ENCODE data around the gene TMEM156. TPM values are rescaled to one million over a fixed set of nuclear protein-coding genes. Genes with fewer than 3 reads are reported as not detected.
"Not testable (repeated sequence)": the region's sequence is repeated elsewhere in the genome, so short reads cannot be mapped to it uniquely, and the experiment has no call there.

TMEM156 gene
- total and polyA plus RNA-seq, 4 donors = 0.58 to 0.70 (median 0.64) TPM

- TF ChIP-seq, protein P1, sequence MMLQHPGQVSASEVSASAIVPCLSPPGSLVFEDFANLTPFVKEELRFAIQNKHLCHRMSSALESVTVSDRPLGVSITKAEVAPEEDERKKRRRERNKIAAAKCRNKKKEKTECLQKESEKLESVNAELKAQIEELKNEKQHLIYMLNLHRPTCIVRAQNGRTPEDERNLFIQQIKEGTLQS (IDR thresholded peaks at IDR 0.05) = peak; percentile 91
- TF ChIP-seq HNF4G (IDR thresholded peaks at IDR 0.05) (no peak), TAF1 (conservative IDR thresholded peaks at IDR 0.05) (no peak), FOXA1 (IDR thresholded peaks at IDR 0.05) (no peak), NR2F2 (IDR thresholded peaks at IDR 0.05) (no peak)
Observed at GRCh38 chr4:38967260-38968095, 64.7 kb downstream of the TMEM156 start (continued).

- H3K27me3 ChIP-seq (ENCODE audit: control insufficient read depth in 4 of 4, insufficient read depth in 4 of 4, low read length in 3 of 4) = no peaks in the 10 kb centered on the region
- TF ChIP-seq, protein P1 (IDR thresholded peaks at IDR 0.05) = no peak
- no peak for DNase-seq (ENCODE audit: low spot score)
- H3K36me3 ChIP-seq (ENCODE audit: control insufficient read depth in 4 of 4, insufficient read depth in 3 of 4, low read depth in 1 of 4, low read length in 3 of 4) = no peaks in the 10 kb centered on the region
- peak overlapping the region; percentile 47 to 67 for H3K27ac ChIP-seq (ENCODE audit: low read depth in 1 of 2, low read length in 2 of 2)
- no peak overlapping the region for H3K9ac ChIP-seq (ENCODE audit: low read depth in 1 of 2, low read length in 2 of 2)
- WGBS = 42% methylated on average over 3 of the region's 3 CpGs
- peaks cover 4 to 14% (median 6%) of the 10 kb centered on the region in 4 donors for H3K4me1 ChIP-seq (ENCODE audit: control insufficient read depth in 4 of 4, insufficient read depth in 4 of 4, low read length in 3 of 4)
- no peak overlapping the region for H3K4me3 ChIP-seq (ENCODE audit: low read depth in 1 of 3, low read length in 3 of 3)
- H3K9me3 ChIP-seq (ENCODE audit: control insufficient read depth in 4 of 4, low read length in 3 of 4) = no peaks in the 10 kb centered on the region
Observed at GRCh38 chr4:38965866-38966265, 66.3 kb downstream of the TMEM156 start.

DNA sequence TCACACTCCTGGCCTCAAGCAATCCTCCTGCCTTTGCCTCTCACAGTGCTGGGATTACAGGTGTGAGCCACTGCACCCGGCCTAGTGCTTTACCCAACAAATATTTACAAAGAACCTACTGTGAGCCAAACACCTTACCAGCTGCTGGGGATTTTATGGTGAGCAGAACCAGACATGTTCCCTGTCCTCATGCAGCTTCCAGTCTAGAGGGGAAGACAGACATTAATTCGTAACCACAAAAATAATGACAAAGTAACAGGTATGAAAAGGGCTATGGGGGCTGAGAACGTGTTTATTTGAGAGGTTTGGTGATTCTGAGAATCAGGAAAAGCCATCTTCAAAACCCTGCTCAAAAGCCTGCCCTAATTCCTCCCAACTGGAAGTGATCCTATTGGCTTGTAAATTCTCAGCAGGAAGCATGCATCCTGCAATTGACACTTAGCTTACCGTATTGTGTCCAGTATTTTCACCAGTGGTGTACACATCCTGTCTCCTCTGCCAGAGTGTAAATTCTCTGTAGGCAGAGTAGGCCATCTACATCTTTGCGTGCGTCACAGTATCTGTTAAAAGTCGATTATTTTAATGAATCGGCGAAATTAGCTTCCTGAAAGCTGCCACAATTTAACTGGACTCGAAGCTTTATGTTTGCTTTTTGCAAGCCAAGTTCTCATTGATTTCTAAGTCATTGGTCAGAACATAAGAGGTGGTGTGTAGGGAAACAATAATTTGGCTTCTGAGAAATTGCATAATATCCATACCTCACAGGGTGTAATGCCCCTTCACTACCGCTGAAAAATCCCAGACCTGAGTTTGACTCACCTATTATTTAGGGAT is 67.0 kb downstream of the TMEM156 start:
- no peaks in the 10 kb centered on the region for H3K27me3 ChIP-seq (ENCODE audit: control insufficient read depth in 4 of 4, insufficient read depth in 4 of 4, low read length in 3 of 4)
- WGBS = 43% methylated on average over 11 of the region's 11 CpGs
- no peak for DNase-seq (ENCODE audit: low spot score)
- peak overlapping the region; percentile 47 to 67 for H3K27ac ChIP-seq (ENCODE audit: low read depth in 1 of 2, low read length in 2 of 2)
- peaks cover 4 to 14% (median 6%) of the 10 kb centered on the region in 4 donors for H3K4me1 ChIP-seq (ENCODE audit: control insufficient read depth in 4 of 4, insufficient read depth in 4 of 4, low read length in 3 of 4)
- TF ChIP-seq, protein P1 (IDR thresholded peaks at IDR 0.05) = no peak
- TF ChIP-seq HNF4A (conservative IDR thresholded peaks at IDR 0.05) (peak; percentile 24 to 60), RXRA (IDR thresholded peaks at IDR 0.05) (peak in 1 of 2 donors; percentile 57), SP1 (IDR thresholded peaks at IDR 0.05) (no peak), MAX (IDR thresholded peaks at IDR 0.05) (peak; percentile 60), TAF1 (conservative IDR thresholded peaks at IDR 0.05) (no peak), RAD21 (IDR thresholded peaks at IDR 0.05) (peak; percentile 19 to 44), YY1 (IDR thresholded peaks at IDR 0.05) (peak; percentile 60), NR2F2 (IDR thresholded peaks at IDR 0.05) (no peak), GABPA (IDR thresholded peaks at IDR 0.05 in 1 of 2, conservative IDR thresholded peaks at IDR 0.05 in 1 of 2) (peak in 1 of 2 donors; percentile 71)
- TF ChIP-seq, protein P2, sequence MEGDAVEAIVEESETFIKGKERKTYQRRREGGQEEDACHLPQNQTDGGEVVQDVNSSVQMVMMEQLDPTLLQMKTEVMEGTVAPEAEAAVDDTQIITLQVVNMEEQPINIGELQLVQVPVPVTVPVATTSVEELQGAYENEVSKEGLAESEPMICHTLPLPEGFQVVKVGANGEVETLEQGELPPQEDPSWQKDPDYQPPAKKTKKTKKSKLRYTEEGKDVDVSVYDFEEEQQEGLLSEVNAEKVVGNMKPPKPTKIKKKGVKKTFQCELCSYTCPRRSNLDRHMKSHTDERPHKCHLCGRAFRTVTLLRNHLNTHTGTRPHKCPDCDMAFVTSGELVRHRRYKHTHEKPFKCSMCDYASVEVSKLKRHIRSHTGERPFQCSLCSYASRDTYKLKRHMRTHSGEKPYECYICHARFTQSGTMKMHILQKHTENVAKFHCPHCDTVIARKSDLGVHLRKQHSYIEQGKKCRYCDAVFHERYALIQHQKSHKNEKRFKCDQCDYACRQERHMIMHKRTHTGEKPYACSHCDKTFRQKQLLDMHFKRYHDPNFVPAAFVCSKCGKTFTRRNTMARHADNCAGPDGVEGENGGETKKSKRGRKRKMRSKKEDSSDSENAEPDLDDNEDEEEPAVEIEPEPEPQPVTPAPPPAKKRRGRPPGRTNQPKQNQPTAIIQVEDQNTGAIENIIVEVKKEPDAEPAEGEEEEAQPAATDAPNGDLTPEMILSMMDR (IDR thresholded peaks at IDR 0.05; ENCODE audit: low read depth, low read length, missing input control) = peak; percentile 60
- TF ChIP-seq, protein P3, sequence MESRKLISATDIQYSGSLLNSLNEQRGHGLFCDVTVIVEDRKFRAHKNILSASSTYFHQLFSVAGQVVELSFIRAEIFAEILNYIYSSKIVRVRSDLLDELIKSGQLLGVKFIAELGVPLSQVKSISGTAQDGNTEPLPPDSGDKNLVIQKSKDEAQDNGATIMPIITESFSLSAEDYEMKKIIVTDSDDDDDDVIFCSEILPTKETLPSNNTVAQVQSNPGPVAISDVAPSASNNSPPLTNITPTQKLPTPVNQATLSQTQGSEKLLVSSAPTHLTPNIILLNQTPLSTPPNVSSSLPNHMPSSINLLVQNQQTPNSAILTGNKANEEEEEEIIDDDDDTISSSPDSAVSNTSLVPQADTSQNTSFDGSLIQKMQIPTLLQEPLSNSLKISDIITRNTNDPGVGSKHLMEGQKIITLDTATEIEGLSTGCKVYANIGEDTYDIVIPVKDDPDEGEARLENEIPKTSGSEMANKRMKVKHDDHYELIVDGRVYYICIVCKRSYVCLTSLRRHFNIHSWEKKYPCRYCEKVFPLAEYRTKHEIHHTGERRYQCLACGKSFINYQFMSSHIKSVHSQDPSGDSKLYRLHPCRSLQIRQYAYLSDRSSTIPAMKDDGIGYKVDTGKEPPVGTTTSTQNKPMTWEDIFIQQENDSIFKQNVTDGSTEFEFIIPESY (IDR thresholded peaks at IDR 0.05) = peak; percentile 55
- peak overlapping the region in 2 of 3 donors; percentile 12 to 14 for H3K4me3 ChIP-seq (ENCODE audit: low read depth in 1 of 3, low read length in 3 of 3)
- no peak overlapping the region for H3K9ac ChIP-seq (ENCODE audit: low read depth in 1 of 2, low read length in 2 of 2)
- H3K36me3 ChIP-seq (ENCODE audit: control insufficient read depth in 4 of 4, insufficient read depth in 3 of 4, low read depth in 1 of 4, low read length in 3 of 4) = no peaks in the 10 kb centered on the region
- H3K9me3 ChIP-seq (ENCODE audit: control insufficient read depth in 4 of 4, low read length in 3 of 4) = no peaks in the 10 kb centered on the region

GRCh38 chr4:38959248-38959647 is 73.0 kb downstream of the TMEM156 start:
- H3K36me3 ChIP-seq (ENCODE audit: control insufficient read depth in 4 of 4, insufficient read depth in 3 of 4, low read depth in 1 of 4, low read length in 3 of 4); DNase-seq (ENCODE audit: low spot score); H3K4me1 ChIP-seq (ENCODE audit: control insufficient read depth in 4 of 4, insufficient read depth in 4 of 4, low read length in 3 of 4); H3K27ac ChIP-seq (ENCODE audit: low read depth in 1 of 2, low read length in 2 of 2); H3K9me3 ChIP-seq (ENCODE audit: control insufficient read depth in 4 of 4, low read length in 3 of 4); H3K4me3 ChIP-seq (ENCODE audit: low read depth in 1 of 3, low read length in 3 of 3); H3K27me3 ChIP-seq (ENCODE audit: control insufficient read depth in 4 of 4, insufficient read depth in 4 of 4, low read length in 3 of 4); H3K9ac ChIP-seq (ENCODE audit: low read depth in 1 of 2, low read length in 2 of 2): not testable (repeated sequence)
- WGBS = 94% methylated on average over 5 of the region's 5 CpGs
